HG03575 (cell line): ENCODE data around the gene ATP8A1.
A peak's percentile ranks its signal among the peaks of the same experiment; 100 is the strongest.
"Not testable (repeated sequence)": the region's sequence is repeated elsewhere in the genome, so short reads cannot be mapped to it uniquely, and the experiment has no call there.

Experiments
- ATAC-seq: cut with Tn5 transposase; IDR thresholded peaks from one replicate; pipeline ENCODE4 v1.9.1; 2021; ENCODE audit not compliant: unreplicated experiment, insufficient number of reproducible peaks, low FRiP score; ENCODE audit errors: extremely low read depth

Gene ATP8A1

DNA sequence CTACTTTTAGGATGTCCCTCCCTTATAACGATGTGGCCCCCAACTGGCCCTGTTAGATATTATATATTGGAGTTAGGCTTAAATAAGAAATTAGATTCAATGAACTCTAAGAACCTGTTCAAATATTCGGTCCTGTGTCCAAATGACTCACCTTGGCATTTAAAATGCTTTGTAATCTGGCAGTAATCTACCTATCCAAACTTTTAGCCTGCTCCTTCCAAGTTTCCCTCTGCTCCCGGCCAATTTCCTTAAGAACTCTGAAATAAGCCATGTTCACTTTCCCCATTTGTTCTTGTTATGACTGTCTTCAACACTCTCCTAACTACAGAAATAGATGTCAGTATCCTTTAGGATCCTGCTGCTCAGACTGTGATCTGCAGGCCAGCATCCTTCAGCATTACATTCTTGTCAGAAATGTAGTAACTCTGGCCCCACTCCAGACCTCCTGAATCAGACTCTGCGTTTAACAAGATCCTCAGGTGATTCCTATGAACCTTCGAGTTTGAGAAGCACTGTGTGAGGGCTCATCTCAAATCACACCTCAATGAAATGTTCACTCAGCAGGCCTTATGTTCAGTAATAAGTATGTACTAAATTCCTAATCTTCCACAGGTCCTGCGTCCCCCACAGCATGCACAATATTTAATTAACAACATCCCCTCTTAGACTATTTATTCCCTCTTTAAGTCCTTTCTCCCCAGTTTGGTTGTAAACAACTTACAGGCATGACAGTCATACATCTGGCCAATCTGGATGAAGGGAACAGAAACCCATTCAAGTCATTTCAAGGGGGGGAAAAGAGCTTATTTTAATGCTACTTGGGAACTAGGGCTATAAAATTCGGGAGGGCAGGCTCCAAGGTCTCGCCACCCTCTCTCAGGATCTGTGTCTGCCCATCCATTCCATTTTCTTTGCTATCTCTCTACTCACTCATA, 3.0 kb downstream of the ATP8A1 start:
- no peak for ATAC-seq

DNA sequence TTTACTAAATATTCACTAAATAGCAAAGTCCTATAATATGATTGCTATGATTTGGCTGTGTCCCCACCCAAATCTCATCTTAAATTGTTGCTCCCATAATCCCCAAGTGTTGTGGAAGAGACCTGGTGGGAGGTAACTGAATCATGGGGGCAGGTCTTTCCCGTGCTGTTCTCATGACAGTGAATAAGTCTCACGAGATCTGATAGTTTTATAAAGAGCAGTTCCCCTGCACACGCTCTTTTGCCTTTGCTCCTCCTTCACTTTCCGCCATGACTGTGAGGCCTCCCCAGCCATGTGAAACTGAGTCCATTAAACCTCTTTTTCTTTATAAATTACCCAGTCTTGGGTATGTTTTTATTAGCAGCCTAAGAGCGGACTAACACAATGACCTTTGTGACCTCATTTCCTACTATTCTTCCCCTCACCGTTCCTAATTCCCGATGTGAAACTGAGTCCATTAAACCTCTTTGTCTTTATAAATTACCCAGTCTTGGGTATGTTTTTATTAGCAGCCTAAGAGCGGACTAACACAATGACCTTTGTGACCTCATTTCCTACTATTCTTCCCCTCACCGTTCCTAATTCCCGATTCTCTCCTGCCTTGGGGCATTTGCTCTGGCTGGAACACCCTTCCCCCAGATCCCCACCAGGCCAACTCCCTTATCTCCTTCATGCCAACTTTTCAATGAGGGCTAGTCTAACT, 4.2 kb downstream of the ATP8A1 start:
- not testable (repeated sequence) for ATAC-seq

DNA sequence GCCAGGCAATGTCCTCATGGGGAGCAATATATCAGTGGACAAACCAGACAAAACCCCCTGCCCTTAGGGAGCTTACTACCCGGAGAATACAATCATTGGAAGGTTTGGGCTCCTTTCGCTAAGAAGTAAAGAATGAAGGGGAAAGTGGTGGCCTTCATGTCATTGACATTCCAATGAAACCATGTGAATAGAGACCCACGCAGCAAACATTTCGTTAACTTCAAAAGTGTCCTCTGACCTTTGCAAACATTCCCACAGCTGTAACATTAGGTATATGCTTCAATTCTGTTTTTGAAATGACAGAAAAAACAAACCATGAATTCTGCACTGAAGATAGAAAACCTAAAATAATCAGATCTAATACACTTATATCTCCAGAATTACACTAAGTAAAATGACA, 7.0 kb downstream of the ATP8A1 start:
- ATAC-seq = no peak

DNA sequence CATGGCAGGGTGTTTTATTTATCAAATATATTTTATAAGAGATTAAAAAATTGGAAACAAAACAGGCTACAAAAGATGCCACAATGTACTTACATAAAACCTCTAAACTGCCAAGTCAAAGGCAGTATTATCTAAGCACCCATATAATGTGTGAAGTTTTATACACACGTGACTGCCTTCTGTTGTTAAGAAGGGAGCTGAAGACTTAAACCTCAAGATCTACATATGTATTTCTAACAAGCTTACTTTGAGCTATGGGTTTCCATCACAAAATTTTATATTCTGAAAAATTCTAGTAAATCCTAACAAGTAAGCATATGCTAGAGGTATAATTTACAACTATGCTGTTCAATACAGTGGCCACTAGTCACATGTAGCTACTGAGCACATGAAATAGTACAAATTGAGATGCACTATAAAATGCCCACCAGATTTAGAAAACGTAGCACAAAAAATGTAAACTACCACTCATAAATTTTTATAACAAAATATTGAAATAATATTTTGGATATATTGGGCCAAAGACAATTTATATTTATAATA, 9.8 kb downstream of the ATP8A1 start:
- no peak for ATAC-seq

DNA sequence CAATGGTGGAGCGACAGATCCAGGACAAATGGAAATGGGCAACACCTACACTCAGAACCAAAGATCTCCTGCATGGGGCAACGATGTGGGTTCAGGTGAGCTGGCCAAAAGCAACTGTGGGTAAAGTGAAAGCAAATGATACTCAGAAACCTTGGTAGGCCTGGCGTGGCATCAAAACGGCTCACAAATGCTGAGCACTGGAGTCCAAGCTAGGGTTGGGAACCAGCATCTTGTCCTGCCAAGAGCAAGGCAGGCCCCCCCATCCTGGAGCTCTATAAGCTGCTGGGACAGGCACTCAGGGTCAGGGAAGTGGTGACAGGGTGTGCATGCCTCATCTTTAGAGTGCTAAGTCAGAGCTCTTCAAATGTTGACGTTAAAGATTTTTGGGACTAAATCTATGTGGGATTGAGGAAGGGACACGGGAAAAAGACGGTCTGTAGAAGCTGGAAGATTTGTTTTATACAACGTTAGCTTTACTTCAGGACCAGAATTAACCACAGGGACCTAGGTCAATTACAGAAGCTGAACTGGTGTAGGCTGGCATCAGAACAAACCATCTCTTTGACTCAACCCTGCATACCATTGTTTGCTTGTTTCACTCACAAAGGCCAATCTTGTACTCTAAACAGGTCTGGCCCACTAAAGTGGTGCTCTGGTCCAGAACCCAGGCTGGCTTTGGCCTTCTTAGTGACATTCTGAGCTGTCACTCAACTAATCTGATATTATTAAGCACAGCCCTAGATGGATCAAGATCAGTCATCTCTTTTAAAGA, 10.7 kb downstream of the ATP8A1 start:
- no peak for ATAC-seq

DNA sequence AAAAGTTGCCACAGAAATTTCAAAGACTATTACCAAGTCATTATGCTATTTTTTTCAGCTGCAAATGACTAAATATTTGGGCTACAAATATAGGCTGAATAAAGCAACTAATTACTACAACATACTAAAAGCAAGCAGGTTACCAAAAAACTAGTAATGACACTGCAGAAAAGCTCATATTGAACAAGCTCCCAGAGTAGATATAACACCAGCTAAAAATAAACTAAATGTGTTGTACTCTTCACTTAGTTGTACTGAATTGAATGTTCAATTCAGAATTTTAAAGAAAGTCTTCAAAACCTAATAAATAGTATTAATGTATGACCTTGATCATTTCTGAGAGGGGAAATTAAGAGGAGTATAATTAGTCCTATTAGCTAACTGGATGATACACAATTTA, 12.0 kb downstream of the ATP8A1 start:
- ATAC-seq = no peak

DNA sequence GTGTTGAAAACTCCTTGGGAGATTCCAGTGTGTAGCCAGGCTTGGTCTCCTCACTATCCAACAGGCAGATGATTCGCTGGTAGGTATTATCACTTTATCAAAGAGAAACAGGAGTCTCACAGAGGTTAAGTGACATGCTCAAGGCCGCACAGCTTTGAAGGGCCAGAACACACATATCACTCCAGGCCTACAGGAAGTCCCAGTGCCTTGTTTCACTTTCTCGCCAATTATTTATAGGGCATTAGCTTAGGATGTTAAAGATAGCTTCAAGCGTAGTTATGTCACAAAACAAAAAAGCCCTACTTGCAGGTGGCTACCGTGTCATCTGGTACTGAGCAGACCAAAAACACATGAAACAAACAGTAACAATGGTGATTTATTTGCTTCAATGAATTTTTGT, 13.2 kb downstream of the ATP8A1 start:
- ATAC-seq = peak; percentile 48

DNA sequence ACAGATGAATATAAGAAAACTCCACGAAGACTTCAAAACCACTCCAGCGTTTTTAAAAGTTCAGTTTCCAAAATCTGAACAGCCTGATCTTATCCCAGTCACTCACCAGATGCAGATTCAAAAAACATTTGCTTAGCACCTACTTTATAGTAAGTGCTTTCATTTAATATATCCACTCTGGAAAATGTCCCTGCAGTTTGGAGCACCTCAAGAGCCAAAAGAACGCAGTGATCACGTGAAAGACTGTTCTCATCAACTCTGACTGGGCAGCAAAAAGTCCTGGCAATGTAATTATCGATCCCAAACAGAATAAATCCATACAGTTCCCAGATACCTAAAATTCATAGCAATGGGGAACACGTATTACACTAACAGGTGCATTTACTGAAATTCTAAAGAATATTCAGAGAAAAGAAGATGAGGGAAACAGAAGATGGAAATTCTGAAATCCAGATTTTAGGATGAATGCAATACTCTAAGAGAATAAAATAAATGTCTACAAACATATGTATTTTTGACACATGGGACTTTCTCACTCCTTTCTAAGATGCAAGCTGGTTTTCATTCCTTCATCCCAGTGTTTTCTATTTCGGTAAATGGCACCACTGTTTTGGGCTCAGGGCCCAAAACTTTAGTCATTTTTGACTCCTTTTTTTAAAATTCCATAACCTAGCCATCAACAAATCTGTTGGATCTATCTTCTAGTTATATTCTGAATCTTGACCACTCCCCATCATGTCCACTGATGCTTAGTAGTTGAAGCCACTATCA, 13.9 kb downstream of the ATP8A1 start:
- no peak for ATAC-seq

DNA sequence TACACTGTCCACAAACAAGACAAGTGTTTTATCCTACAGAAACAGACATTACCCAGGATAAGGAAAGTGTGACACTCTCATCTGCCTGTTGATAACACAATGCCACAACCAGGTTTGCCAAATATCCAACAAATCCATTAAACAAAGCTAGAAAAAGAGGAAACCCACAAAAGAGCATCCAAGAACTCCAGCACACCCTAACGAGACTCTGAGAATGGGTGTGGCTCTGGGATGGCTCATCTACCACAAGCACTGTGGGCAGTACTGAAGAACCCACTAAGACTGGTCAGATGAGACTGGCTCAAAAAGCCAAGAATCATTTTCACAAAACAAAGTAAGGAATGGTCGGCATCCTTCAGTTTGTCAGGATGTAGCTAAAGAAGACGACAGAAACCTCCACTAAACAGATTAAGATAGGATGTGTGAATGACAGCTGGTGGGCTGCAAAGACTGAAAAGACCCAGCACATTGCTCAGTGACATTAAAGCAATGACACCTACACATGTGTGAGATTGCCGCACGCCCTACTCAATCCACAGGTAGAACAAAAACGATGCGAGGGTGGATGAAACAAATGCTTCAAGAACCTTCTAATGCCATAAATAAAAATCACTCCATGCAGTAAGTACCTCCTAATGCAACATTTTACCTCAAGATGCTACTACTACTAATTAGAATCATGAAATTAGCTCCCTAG, 14.7 kb downstream of the ATP8A1 start:
- no peak for ATAC-seq

DNA sequence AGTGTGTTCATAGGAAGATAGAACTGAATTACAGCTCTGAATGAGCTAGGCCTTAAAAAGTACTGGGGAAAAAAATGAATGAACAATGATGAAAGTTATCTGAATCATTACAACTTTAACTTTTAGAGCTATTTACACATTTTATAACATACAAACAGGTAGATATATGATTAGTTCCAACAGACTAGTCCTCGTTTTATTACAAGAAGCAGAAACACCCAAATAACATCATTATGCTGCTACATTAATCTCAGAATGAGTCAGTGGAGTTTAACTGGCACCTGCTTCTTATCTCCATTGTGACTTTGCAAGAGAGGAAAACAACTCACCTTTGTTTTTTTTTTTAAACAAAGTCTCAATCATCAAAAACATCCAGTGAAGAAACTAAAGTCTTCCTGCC, 15.2 kb downstream of the ATP8A1 start:
- ATAC-seq = no peak

DNA sequence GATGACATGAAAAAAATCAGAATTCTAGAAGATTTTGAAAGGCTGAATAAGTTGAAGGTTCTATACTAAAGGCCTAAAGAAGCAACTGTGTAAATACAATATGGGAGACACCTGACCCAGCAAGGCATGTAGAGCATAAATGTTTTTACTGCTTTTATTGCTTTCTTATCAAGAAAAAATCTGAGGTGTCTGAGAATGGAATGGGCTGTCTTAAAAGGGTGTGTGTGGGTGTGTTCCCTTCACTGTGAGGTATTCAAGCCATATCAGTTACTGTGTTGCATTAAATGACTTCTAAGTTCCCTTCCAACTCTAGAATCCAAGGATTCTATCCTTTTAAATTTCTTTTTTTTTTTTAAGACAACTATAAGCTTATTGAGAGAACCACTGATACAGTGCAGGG, 15.7 kb downstream of the ATP8A1 start:
- ATAC-seq = no peak

DNA sequence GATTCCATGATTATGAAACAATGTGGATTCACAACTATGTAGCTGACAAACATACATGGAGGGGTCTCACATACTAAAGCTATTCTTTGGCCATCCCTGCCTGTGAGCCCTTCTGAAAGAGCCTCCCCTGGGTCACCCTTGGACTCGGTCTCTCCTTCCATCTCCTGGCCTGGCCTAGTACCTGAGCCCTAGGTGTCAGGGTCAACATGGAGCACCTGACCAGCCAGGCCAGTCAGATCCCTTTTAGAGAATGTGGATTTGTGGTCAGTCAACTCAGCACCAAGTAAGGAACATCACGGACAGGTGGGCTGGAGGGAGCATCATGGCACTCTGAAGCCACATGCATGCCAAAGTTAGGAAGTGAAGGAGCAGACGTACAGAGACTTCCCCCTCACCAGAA, 16.3 kb downstream of the ATP8A1 start:
- no peak for ATAC-seq

DNA sequence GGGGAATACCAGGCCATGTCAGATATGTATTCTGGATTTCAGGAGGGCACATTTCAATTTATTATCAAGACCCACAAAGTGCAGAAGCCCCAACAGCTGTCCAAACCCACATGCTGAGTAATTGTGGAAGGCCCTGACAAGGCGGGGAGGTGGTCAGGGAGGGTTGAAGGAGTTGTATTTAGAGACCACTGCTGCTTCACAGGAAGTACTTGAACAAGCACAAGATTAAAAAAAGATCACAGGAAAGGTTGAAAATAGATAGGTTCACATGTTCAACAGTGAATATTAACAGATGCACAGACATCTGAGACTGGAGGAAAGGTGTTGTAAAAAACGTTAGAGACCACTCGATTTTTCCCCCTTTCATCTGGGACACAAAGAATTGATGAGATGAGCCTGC, 17.9 kb downstream of the ATP8A1 start:
- ATAC-seq = peak; percentile 48

DNA sequence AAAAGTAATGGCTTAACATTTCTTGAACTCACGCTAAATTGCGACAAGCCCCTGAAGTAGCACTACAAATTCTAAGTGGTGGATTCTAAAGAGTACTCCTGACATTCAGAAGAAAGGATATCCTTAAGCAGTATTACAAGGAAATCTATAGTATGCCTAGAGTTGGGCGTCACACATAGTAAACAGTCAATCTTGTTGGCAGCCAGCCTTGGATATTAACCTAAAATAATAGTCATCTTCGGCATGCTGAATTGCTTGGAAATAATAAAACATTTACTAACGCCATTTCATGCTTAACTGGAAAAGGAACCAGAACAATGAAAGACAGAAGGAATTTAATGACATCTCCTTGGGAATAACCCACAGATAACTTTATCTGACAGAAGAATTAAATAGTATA, 18.6 kb downstream of the ATP8A1 start:
- ATAC-seq = no peak

DNA sequence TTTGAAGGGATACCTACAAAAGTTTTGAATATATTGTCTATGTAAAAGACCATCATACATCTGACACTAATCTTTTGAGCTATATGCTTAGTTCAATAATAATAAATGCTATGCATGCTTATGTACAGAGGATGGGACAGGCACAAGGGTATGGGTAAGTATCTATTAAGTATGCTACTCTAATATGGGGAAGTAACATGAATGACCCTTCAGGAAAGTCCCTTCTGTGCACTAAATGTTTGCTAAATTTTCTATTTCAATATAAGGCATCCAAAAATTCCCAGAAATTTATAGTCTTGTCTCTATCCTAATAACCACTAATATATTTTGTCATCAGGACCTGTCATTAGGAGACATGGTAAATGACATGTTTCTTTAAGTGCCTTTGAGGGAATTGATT, 19.0 kb downstream of the ATP8A1 start:
- no peak for ATAC-seq

DNA sequence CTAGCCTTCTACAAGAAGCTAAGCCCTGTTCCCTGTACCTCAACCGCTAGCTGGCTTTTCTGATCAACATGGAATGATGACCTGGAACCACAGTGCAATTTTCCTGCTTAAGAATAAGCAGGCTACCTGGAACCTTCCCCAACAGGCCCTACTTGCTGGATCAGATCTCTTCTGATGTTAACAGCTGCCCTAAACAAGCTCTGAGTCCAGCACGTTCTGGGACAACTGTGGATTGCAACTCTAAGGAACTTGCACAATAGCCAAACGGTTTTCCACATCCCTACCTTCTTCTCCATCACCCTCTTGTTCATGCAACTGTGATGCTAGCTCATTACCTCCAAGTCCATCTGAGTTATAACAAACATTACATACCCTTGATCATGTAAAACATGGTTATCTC, 19.8 kb downstream of the ATP8A1 start:
- no peak for ATAC-seq

DNA sequence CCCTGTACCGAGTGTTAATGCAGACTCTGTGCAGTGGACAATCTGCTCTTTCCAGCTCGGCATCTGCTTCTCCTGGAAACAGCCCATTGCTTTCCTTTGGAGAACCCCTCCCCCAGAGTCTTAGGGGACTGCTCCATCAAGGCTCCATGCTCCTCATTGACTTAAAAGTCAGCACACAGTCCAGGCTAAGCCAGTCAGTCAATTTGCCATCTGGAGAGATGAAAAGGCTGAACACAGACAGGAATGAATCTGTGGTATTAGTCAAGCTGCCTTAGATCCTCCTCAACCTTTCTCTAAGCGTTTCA, 20.3 kb downstream of the ATP8A1 start:
- ATAC-seq = no peak

DNA sequence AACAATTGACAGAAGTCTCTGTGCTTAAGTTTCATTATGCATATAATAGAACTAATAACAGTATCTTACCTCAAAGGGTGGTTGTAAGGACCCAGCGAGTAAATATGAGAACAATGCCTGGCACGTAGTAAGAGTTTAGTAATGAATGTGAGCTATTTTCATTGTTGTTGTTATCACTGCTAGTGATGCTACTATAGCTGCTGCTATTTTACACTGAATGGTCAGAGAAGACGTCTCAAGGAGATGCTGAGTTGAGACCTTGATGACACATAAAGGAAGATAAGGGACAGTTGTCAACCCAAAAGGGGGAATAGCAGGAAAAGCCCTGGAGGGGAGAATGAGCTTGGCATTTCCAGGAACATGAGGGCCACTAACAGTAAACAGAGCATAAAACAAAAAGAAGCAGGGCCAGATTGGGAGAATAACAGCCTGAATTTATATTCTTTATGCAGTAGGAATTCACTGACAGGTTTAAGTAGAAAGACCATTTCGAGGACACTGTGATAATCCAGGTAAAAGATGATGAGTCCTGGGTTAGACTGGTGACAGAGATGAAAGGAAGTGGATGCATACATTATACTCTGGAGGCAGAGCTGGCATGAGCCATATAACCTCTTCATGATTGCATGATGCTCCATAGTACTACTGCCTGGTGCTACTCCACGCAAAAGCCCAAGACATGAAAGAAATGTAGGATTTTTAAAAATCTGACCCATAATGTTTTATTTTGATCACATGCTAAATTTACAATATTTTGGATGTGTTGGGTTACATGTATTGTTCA, 23.1 kb downstream of the ATP8A1 start:
- ATAC-seq = peak; percentile 65
